HFFc6 (cell line): Measurements from ENCODE around the gene BIRC5. TPM values are rescaled to one million over a fixed set of nuclear protein-coding genes. Genes with fewer than 3 reads are reported as not detected.

ENCODE experiments used
- DNase-seq: peaks from one replicate; pipeline ENCODE4 v3.0.0-alpha.2; 2018
- H3K27ac Mint-ChIP-seq: 2 replicates; pipeline ENCODE4 v1.8.0; 2020; ENCODE audit warnings: mild to moderate bottlenecking, mixed read lengths
- H3K27me3 Mint-ChIP-seq: 2 replicates; pipeline ENCODE4 v1.8.0; 2021; ENCODE audit warnings: mild to moderate bottlenecking, moderate library complexity, mixed read lengths; ENCODE audit not compliant: insufficient read depth
- H3K36me3 Mint-ChIP-seq: 2 replicates; pipeline ENCODE4 v1.8.0; 2021; ENCODE audit warnings: low read depth, mixed read lengths
- H3K4me1 Mint-ChIP-seq: 2 replicates; pipeline ENCODE4 v1.8.0; 2020; ENCODE audit warnings: low read depth, mixed read lengths
- H3K4me3 Mint-ChIP-seq: 2 replicates; pipeline ENCODE4 v1.8.0; 2020; ENCODE audit warnings: mild to moderate bottlenecking, moderate library complexity, mixed read lengths
- H3K9me3 Mint-ChIP-seq: 2 replicates; pipeline ENCODE4 v1.8.0; 2020; ENCODE audit warnings: mild to moderate bottlenecking, mixed read lengths
- CTCF ChIP-seq: fragments of 200-600 bp; sonication (generic); IDR thresholded peaks from 2 replicates; pipeline ENCODE4 v1.5.0; 2021; ENCODE audit warnings: antibody characterized with exemption, mild to moderate bottlenecking
- total RNA-seq, 6 experiments: library from RNA; stranded (reverse); fragmentation: NEBNext Ultra II Directional; extraction: Animal tissue kit (Norgen Biotek cat#: 25700); gene quantifications; 2 replicates in 1 of 6; 3 replicates in 5 of 6; pipeline ENCODE4 v1.2.3, GENCODE V29; 2021

Gene BIRC5
- total RNA-seq, 6 experiments from 2014 or later, result 41.8 to 89.7 (median 83.3) TPM

GRCh38 chr17:78256707-78257591 lies 42.9 kb downstream of the BIRC5 start:
- peaks cover 5% of the 10 kb centered on the region for H3K27me3 Mint-ChIP-seq
- H3K4me1 Mint-ChIP-seq, result peaks cover 6% of the 10 kb centered on the region
- no peak for DNase-seq
- TF ChIP-seq CTCF, result no peak
- H3K27ac Mint-ChIP-seq, result no peak overlapping the region
- H3K36me3 Mint-ChIP-seq, result no peaks in the 10 kb centered on the region
- H3K9me3 Mint-ChIP-seq, result no peaks in the 10 kb centered on the region
- no peak overlapping the region for H3K4me3 Mint-ChIP-seq

- DNase-seq, result no peak
- Mint-ChIP-seq H3K4me1 (peaks cover 6% of the 10 kb centered on the region), H3K27ac (no peak overlapping the region), H3K36me3 (no peaks in the 10 kb centered on the region), H3K9me3 (no peaks in the 10 kb centered on the region), H3K4me3 (no peak overlapping the region), H3K27me3 (peaks cover 6% of the 10 kb centered on the region)
- no peak for TF ChIP-seq CTCF
Measured at GRCh38 chr17:78257810-78258322, 43.8 kb downstream of the BIRC5 start.

GRCh38 chr17:78258323-78259191 lies 44.5 kb downstream of the BIRC5 start:
- Mint-ChIP-seq H3K27me3 (peaks cover 6% of the 10 kb centered on the region), H3K9me3 (no peaks in the 10 kb centered on the region), H3K4me3 (no peak overlapping the region), H3K36me3 (no peaks in the 10 kb centered on the region), H3K4me1 (peaks cover 6% of the 10 kb centered on the region), H3K27ac (no peak overlapping the region)
- DNase-seq, result no peak
- TF ChIP-seq CTCF, result no peak

GRCh38 chr17:78259192-78259554 lies 45.1 kb downstream of the BIRC5 start:
- Mint-ChIP-seq H3K27me3 (peaks cover 6% of the 10 kb centered on the region), H3K4me3 (no peak overlapping the region), H3K27ac (no peak overlapping the region), H3K4me1 (peaks cover 6% of the 10 kb centered on the region), H3K9me3 (no peaks in the 10 kb centered on the region), H3K36me3 (no peaks in the 10 kb centered on the region)
- DNase-seq, result no peak
- TF ChIP-seq CTCF, result no peak

GRCh38 chr17:78263063-78263735 lies 49.1 kb downstream of the BIRC5 start:
- no peak overlapping the region for H3K27ac Mint-ChIP-seq
- DNase-seq, result no peak
- H3K27me3 Mint-ChIP-seq, result peaks cover 22% of the 10 kb centered on the region
- no peaks in the 10 kb centered on the region for H3K9me3 Mint-ChIP-seq
- no peaks in the 10 kb centered on the region for H3K4me1 Mint-ChIP-seq
- H3K4me3 Mint-ChIP-seq, result no peak overlapping the region
- no peak for TF ChIP-seq CTCF
- H3K36me3 Mint-ChIP-seq, result no peaks in the 10 kb centered on the region
